GM12878 (cell line): ENCODE data around the gene TRAPPC6A.

Experiments used
- YY1 ChIP-seq: IDR thresholded peaks from 2 replicates; pipeline ENCODE4 v1.6.1; 2011; ENCODE audit warnings: low read depth, mild to moderate bottlenecking, low read length
- ZNF384 ChIP-seq: IDR thresholded peaks from 2 replicates; pipeline ENCODE4 v1.6.1; 2012; ENCODE audit warnings: low read depth, mild to moderate bottlenecking, low read length, improper control_type of control experiment, borderline replicate concordance
- TF ChIP-seq, protein P1 (sequence below): IDR thresholded peaks from 2 replicates; pipeline ENCODE4 v1.6.1; 2012; ENCODE audit warnings: low read depth, low read length, improper control_type of control experiment

DNA sequence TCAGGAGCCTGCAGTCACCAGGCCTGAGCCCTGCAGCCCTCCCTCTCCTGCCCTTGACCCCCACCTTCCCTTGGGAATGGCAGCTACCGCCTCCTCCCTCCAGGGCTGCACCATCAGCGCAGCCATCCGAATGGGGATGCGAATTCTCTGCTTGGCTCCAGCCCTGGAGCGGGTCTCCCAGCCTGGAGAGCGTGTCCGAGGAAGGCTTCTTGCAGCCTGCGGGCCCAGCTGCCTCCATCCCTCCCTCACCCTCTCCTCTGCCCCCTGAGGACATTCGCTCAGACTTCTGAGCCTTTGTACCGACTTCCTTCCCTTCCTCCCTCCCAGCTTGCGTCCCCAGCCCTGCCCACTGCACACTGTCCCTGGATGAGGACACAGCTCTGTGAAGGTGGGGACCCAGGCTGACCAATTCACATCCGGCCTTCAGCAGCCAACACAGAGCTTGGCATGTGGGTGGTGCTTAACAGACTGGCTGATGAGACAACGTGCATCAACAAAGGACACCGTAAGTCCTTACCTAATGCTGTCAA lies 11.2 kb downstream of the TRAPPC6A start:
- TF ChIP-seq, protein P1, sequence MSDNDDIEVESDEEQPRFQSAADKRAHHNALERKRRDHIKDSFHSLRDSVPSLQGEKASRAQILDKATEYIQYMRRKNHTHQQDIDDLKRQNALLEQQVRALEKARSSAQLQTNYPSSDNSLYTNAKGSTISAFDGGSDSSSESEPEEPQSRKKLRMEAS, result no peak
- TF ChIP-seq ZNF384, result no peak
- TF ChIP-seq YY1, result no peak
